NOMO-1 treated with DMSO at 0.1 percent for 48 hours (cell line): ENCODE measurements around the gene LCN12.
A peak's percentile ranks its signal among the peaks of the same experiment; 100 is the strongest.

Experiments
- DNase-seq: peaks from one replicate; lab custom pipeline; 2025; ENCODE audit not compliant: unreplicated experiment; lab: John Stamatoyannopoulos, UW

LCN12 gene

GRCh38 chr9:136972335-136972734, 20.3 kb downstream of the LCN12 start:
- DNase-seq = no peak

DNA sequence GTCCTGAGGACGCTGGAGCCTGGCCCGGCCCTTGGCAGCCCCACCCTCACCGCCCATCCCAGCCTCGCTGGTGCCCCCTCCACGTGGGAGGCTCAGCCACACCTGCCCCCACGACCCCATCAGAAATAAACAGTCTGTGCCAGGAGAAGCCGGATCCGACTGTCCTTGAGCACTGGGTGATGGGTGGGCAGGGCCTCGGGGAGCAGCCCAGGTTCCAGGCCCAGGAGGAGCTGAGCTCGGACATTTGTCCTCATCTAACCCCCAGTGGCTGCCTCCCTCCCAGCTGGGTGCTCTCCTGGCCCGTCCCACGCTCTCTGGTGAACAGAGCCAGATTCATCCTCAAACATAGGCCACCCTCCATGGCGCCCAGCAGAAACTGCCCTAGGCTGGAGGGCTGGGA, 20.7 kb downstream of the LCN12 start:
- DNase-seq = no peak

DNA sequence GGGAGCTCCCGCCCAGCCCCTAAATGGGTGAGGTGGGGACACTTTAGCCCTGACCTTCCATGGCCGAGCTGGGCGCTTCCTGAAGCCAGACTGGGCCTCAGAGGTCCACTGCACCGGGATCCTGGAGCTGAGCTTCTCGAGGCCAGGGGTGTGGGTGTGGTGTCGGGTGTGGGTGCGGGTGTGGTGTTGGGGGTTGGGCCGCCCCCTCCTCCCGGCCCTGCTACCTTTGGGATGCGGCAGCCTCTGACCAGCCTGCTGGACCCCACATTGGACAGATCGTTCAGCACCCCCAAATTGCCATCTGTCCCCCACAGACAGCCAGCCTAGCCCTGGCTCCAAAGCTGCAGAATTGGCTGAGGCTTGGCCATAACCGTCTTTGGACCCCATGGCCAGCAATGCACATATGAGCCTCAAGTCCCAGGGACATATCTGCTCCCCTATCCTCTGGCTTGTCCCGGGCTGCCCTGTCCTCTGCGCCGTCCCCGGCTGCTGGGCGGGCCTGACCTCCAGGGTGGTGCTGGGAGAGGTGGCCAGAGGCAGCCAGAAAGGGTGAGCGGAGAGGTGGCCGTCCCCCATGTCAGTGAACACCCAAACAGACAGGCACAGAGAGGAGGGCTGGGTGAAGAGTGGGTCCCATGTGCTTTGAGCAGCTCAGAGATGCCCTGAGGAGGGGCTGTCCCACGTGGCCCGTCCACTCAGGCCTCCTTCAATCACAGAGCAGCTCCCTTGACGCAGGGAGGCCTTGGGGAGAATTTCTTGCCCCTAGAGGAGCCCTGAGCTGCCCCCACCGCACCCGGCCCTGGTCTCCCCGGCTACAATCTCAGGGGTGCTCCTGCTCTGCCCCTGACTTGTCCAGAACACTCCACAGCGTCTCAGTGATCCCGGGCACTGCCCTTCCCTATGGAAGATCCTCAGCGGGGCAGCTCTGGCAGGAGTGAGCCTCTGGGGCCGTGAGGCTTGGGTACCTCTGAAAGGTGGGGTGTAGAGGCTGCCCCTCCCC, 21.8 kb downstream of the LCN12 start:
- no peak for DNase-seq

DNA sequence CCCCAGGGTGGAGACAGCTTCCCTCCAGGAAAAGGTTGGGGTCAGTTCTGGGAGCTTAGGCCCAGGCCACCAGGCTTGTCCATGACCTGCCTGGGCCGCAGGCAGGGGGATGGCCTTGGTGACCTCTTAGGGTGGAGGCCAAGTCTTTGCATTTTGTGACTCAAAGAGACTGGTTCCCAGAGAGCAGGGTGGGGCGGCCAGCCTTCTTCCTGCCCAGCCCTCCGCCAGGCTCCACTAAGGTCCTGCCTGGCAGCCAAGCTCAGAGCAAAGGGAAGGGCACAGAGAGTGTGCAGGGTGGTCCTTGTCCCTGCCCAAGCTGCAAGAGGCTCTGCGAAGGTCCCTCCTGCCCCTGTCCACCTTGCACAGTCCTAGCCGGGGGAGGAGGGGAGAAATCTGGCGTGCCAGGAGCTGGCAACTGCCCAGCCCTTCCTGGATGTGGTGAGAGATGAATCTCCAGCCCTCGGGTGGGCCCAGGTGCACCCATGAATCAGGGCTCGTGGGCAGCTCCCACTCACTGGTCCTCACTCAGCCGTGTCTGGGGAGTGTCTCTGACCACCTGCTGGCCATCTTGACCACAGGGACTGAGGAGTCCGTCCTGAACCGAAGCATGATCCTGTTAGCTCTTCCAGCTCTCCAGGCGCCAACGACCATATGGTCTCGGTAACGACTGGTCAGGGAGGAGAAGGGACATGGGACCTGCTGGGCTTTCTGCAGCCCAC, 22.9 kb downstream of the LCN12 start:
- DNase-seq = no peak

- no peak for DNase-seq
Observed at GRCh38 chr9:136975644-136976043, 23.6 kb downstream of the LCN12 start.

- no peak for DNase-seq
Observed at GRCh38 chr9:136977223-136977622, 25.1 kb downstream of the LCN12 start, which contains the start of gene PTGDS. Gene PTGDS, plus strand, starts transcription at chr9:136977504. Its CDS starts 75 bp downstream, at chr9:136977579.

DNA sequence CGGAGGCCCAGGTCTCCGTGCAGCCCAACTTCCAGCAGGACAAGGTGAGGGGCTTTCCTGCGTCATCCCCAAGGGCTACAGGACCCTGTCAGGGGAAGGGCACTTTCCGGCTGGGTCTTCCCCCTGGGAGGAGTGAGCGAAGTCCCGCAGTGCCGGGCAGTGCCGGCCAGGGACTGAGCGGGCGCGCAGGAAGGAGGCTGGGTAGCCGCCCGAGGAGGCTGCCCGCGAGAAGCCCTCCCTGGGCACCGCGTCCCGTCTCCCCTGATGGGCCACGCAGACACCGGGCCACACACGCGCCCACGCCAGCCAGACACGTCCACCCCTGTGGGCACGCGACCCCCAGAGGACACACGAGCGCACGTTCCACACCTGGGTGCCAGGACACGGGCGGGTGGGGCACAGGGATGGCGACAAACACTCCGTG, 25.6 kb downstream of the LCN12 start:
- DNase-seq = no peak

GRCh38 chr9:136978073-136978864, 26.2 kb downstream of the LCN12 start:
- peak; percentile 47 for DNase-seq

DNA sequence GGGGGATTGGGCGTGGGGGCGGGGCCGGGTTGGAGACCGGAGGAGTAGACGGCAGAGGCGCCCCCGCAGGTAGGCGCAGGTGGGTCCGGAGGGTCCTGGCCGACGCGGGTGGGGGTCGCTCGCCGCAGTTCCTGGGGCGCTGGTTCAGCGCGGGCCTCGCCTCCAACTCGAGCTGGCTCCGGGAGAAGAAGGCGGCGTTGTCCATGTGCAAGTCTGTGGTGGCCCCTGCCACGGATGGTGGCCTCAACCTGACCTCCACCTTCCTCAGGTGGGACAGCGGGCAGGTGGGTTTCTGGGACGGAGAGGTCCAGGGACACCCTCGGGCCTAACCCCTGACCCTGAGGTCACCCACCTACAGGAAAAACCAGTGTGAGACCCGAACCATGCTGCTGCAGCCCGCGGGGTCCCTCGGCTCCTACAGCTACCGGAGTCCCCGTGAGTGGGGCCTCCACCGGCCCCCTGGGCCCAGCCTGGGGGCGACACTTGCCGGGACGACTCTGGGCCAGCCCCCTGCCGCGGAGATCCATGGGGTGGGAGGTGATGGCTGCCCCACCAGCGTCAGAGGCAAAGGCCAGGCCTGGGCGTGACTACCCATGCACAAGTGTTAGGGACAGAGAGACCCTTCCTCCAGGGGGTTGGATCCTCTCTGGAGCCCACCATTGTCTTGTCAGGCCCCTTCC, 26.9 kb downstream of the LCN12 start:
- DNase-seq = no peak

DNA sequence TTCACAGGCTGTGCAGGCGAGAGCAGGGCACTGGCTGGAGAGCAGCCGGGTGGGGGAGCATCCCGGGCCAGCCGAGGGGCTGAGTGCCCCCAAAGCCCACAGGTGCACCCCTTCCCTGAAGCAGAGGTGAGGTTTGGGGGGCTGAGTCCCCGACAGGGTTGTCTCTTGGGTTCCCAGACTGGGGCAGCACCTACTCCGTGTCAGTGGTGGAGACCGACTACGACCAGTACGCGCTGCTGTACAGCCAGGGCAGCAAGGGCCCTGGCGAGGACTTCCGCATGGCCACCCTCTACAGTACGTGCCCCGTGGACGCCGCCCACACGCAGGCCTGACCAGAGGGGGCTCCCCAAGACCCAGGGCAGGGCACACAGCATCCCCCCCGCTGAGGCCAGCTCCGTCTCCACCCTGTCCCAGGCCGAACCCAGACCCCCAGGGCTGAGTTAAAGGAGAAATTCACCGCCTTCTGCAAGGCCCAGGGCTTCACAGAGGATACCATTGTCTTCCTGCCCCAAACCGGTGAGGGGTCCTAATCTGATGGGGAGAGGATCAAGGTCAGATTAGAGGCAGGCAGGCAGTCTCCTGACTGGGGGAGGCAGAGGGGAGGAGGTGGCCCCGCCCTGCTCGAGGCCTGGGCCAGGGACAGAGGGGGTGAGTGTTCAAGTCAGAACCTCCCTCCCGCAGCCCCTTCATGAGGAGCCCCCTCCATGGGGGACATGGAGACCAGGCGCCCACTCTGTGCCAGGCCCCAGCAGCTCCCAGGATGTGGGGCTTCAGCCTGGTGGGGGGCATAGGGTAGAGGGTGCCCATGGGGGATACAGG, 27.9 kb downstream of the LCN12 start:
- no peak for DNase-seq

DNA sequence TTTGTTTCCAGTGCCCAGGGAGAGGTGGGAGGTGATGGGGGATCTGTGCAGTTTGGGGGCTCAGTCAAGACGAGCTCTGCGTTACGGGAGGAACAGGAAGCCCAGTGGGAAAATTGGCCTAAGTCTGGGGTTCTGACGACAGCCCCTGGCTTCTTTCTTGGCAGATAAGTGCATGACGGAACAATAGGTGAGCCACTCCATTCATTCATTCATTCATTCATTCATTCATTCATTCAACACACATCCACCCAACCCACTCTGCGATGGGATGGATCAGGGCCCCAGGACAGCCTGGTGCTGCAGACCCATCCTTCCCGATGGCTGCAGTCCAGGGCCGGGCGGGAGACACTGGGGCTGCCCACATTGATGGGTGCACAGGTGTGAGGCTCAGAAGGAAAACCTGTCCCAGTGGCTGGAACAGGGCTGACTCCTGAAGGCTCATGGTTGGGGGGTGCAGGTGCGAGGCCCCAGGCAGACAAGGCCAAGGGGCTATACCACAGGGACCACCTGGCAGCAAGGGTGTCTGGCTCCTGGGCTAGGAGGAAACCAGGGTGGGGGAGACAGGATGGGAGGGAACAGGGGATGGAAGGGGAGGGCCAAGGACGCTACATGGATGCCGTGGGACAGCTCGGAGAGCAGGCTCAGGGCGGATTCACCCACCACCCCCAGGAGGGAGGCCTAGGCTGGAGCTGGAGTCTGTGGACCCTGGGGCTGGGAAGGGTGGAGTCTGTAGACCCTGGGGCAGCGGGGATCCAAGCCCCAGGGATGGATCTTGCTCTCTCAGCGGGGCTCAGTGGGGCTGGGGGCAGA, 28.8 kb downstream of the LCN12 start:
- no peak for DNase-seq

- no peak for DNase-seq
Observed at GRCh38 chr9:136981588-136982231, 29.6 kb downstream of the LCN12 start.

GRCh38 chr9:136982232-136983051, 30.4 kb downstream of the LCN12 start, which contains the start of gene LCNL1:
Gene LCNL1, plus strand, starts transcription at chr9:136982993. Its CDS starts 594 bp downstream, at chr9:136983587.
- DNase-seq = no peak

DNA sequence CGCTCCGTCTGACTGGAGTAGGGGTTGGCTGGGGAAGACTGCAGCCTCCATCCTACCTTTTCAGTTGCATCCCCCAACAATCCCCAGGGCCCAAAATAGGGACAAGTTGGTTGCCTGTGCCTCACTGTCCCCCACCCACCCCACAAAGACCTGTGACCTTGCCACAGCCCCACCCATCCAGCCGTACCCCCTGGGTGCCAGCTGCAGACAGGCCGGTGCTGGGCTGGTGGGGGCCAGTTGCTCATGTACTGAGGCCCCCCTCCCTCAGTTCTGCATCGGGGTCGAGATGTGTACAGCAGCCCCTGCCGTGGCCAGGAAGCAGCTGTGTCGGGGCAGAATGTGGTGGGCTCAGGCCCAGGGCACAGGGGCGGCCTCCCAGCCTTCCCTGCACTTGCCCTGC, 31.1 kb downstream of the LCN12 start:
- no peak for DNase-seq

- no peak for DNase-seq
Observed at GRCh38 chr9:136983656-136984314, 31.7 kb downstream of the LCN12 start.

DNA sequence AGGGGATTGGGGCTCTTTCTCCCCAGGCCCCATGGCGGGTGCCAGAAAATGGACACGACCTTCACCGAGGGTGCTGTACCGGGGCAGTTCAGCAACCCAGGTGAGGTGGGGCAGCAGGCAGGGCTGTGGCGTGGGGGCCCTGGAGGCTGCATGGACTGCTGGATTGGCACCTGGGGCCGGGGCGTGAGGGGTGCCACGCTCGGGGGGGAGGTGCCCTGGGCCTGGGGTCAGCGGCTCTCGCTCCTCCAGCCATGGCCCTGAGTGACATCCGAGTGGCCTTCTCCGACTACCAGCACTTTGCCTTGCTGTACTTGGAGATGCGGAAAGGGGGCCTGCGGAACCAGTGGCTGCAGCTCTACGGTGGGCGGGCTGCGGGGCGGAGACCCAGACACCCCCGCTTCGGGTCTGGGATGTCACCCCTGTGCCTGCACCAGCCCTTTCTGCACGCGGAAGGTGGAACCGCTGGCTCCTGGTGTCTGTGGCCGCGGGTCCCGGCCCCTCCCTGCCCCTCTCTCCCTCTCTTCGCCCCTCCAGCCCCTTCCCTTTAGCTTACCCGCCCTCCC, 32.5 kb downstream of the LCN12 start:
- no peak for DNase-seq
